Measurements from ENCODE around the gene UBE2M.

Gene UBE2M

GRCh38 chr19:58568453-58569130 is 10.2 kb upstream of the UBE2M start:
- DNase-seq (ENCODE audit: extremely low read depth, low read depth), result no peak
- TF ChIP-seq, protein P1, sequence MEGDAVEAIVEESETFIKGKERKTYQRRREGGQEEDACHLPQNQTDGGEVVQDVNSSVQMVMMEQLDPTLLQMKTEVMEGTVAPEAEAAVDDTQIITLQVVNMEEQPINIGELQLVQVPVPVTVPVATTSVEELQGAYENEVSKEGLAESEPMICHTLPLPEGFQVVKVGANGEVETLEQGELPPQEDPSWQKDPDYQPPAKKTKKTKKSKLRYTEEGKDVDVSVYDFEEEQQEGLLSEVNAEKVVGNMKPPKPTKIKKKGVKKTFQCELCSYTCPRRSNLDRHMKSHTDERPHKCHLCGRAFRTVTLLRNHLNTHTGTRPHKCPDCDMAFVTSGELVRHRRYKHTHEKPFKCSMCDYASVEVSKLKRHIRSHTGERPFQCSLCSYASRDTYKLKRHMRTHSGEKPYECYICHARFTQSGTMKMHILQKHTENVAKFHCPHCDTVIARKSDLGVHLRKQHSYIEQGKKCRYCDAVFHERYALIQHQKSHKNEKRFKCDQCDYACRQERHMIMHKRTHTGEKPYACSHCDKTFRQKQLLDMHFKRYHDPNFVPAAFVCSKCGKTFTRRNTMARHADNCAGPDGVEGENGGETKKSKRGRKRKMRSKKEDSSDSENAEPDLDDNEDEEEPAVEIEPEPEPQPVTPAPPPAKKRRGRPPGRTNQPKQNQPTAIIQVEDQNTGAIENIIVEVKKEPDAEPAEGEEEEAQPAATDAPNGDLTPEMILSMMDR (IDR thresholded peaks at IDR 0.05; ENCODE audit: low read depth, low read length), result no peak

- no peak for DNase-seq (ENCODE audit: extremely low read depth, low read depth)
- TF ChIP-seq, protein P1 (IDR thresholded peaks at IDR 0.05; ENCODE audit: low read depth, low read length), result no peak
Observed at GRCh38 chr19:58566989-58567388, 8.6 kb upstream of the UBE2M start.

- TF ChIP-seq, protein P1 (IDR thresholded peaks at IDR 0.05; ENCODE audit: low read depth, low read length), result no peak
- DNase-seq (ENCODE audit: extremely low read depth, low read depth), result no peak
Observed at GRCh38 chr19:58563823-58564222, 5.4 kb upstream of the UBE2M start.

DNA sequence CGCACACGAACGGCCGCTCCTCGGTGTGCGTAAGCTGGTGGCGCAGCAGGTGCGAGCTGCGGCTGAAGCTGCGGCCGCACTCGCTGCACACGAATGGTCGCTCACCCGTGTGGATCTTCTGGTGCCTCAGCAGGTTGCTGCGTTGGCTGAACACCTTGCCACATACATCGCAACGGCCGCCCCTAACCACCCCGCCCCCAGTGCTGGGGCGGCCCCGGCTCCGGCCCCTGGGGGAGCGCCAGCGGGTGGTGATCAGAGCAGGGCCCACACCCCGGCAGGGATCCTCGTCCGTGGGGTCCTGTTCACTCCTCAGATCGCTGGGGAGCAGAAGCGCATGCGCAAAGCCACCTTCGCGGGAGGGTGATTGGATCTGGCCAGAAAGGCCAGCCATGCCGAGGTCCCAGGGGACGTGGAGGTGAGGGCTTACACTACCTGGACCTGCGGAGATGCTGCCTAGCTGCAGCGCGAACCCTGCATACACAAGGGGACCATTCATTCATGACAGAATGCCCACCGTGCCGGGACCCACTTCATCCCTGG is 4.7 kb upstream of the UBE2M start:
- TF ChIP-seq, protein P1 (IDR thresholded peaks at IDR 0.05; ENCODE audit: low read depth, low read length), result no peak
- DNase-seq (ENCODE audit: extremely low read depth, low read depth), result no peak

- TF ChIP-seq, protein P1 (IDR thresholded peaks at IDR 0.05; ENCODE audit: low read depth, low read length), result no peak
- no peak for DNase-seq (ENCODE audit: extremely low read depth, low read depth)
Observed at GRCh38 chr19:58562122-58563033, 4.0 kb upstream of the UBE2M start.

GRCh38 chr19:58561373-58562121 is 3.1 kb upstream of the UBE2M start:
- no peak for DNase-seq (ENCODE audit: extremely low read depth, low read depth)
- TF ChIP-seq, protein P1 (IDR thresholded peaks at IDR 0.05; ENCODE audit: low read depth, low read length), result no peak
